Measurements from ENCODE around the gene EML6. TPM values are rescaled to one million over a fixed set of nuclear protein-coding genes. Genes with fewer than 3 reads are reported as not detected.

EML6 gene
- total RNA-seq, 1 experiment from 2014 or later, result 15.7 TPM

DNA sequence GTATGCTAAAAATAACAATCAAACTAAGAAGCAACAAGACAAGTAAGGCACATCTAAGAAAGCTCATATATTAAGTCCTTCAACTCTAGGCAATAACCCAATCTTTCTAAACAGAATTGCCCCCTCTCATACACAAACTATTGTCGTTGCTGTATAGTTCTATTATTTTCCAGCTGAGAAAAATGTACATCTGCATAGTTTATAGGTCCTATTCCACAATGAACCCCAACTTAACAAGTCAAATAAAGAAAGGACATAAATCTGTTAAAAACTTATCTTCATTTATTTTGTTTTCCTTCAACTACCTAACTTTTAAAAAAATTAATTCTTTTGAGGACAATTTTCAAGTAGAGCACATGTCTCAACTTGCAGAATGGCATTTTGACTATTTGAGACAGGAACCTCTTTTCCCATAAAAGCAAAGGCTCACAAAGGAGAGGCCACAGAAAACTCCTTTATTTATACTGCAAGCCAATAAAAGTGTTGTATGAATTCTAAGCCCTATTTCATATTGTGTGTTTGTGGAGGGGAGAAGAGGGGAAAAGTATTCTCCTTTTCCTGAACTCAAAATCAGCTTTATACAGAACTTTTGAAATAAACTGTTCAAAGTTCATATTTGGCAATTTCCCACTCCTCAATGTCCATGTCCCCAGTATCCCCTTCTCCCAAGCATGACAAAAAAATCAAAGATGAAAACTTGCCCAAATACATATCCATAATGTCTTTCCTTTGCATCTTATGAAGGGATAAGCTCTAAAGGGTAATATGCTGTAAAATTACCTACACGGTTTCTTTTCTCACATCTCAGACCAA, 289.4 kb downstream of the EML6 start:
- Histone ChIP-seq H3K4me3 (ENCODE audit: low read length) (no peak overlapping the region), H3K9me3 (ENCODE audit: low read length) (no peaks in the 10 kb centered on the region), H3K27me3 (ENCODE audit: low read length) (no peaks in the 10 kb centered on the region), H3K36me3 (ENCODE audit: low read depth, low read length) (peaks cover 4% of the 10 kb centered on the region; the same call in 1 of the 2 replicates), H3K27ac (ENCODE audit: low read length) (peak overlapping the region; percentile 3), H4K20me1 (ENCODE audit: low read length) (peaks cover 60% of the 10 kb centered on the region), H3K9me2 (replicated peaks; ENCODE audit: low read length) (no peaks in the 10 kb centered on the region), H3K9ac (ENCODE audit: low read length) (0 out of 2 replicates have a peak overlapping the region, but pooled peaks have one; percentile 2), H3K4me2 (ENCODE audit: low read length) (peak overlapping the region; percentile 50), H3K4me1 (ENCODE audit: insufficient read depth, low read length) (peaks cover 64% of the 10 kb centered on the region), H3F3A (ENCODE audit: low read length, unreplicated experiment) (no peaks in the 10 kb centered on the region), H3K79me2 (ENCODE audit: low read length) (peaks cover 100% of the 10 kb centered on the region), H2AFZ (ENCODE audit: low read length) (no peak overlapping the region)
- no TSS peak for BruUV-seq (replicated peaks)
- DNase-seq (peak; percentile 39), ATAC-seq (peak; percentile 46)
- CTCF ChIA-PET, result interaction anchor here (0.7 to 2.6 kb wide), 3 partner anchors 109 to 155 kb away, joined by 3 to 20 read pairs (median 3); no protein-coding TSS in a partner anchor
- POLR2A ChIA-PET (ENCODE audit: unreplicated experiment), result no interaction called here
- no peak for TF ChIP-seq EZH2 (IDR thresholded peaks at IDR 0.05; ENCODE audit: low read length, unreplicated experiment)
- no peak for TF ChIP-seq EZH2phosphoT487 (IDR thresholded peaks at IDR 0.05; ENCODE audit: borderline replicate concordance, low read length)
- TF ChIP-seq CTCF (conservative IDR thresholded peaks at IDR 0.05; ENCODE audit: low read depth, low read length), result no peak
- intact Hi-C loops (cut with micrococcal nuclease), result loop anchor here (1.0 to 10.0 kb wide), 5 partner anchors 28 to 288 kb away; partner anchors contain the start of gene EML6

DNA sequence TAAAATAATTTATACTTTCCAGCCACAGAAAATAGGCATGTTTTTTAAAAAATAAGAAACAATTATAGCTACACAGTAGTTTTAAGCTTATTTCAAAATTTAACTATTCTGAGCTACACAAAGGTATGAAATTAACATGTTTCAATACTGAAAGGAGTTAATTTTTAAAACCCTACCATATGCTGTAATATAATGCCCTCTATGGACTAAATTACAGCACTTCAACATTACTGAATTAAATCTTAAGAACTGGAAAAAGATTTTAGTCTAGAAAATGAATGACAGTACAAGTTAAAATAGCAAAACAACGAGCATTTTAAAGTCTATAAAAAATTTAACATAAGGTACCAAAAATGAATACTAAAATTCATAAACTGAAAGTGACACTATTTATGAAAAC, 290.5 kb downstream of the EML6 start:
- CTCF ChIA-PET, result interaction anchor here (0.6 to 2.6 kb wide), 3 partner anchors 110 to 158 kb away, joined by 3 to 20 read pairs (median 4); no protein-coding TSS in a partner anchor
- POLR2A ChIA-PET (ENCODE audit: unreplicated experiment), result interaction anchor here (1.0 kb wide), 1 partner anchor 37 kb away, joined by 3 read pairs; the partner anchor contains the start of gene RTN4
- no peak overlapping the region for H3K27ac ChIP-seq (ENCODE audit: low read length)

More for the DNA sequence above, 290.5 kb downstream of the EML6 start:
- H3K4me3 ChIP-seq (ENCODE audit: low read length), result no peak overlapping the region
- no peaks in the 10 kb centered on the region for H3K9me3 ChIP-seq (ENCODE audit: low read length)
- no peak overlapping the region for H3K9ac ChIP-seq (ENCODE audit: low read length)
- H4K20me1 ChIP-seq (ENCODE audit: low read length), result peaks cover 62% of the 10 kb centered on the region
- no peaks in the 10 kb centered on the region for H3F3A ChIP-seq (ENCODE audit: low read length, unreplicated experiment)
- DNase-seq (no peak), ATAC-seq (no peak)
- no peaks in the 10 kb centered on the region for H3K9me2 ChIP-seq (replicated peaks; ENCODE audit: low read length)
- peaks cover 13% of the 10 kb centered on the region; the same call in 1 of the 2 replicates for H3K36me3 ChIP-seq (ENCODE audit: low read depth, low read length)
- peaks cover 100% of the 10 kb centered on the region for H3K79me2 ChIP-seq (ENCODE audit: low read length)
- intact Hi-C loops (cut with micrococcal nuclease), result loop anchor here (1.0 to 10.0 kb wide), 5 partner anchors 29 to 289 kb away; partner anchors contain the start of gene EML6
- no peaks in the 10 kb centered on the region for H3K27me3 ChIP-seq (ENCODE audit: low read length)
- H3K4me2 ChIP-seq (ENCODE audit: low read length), result peak overlapping the region; percentile 10; the same call in 1 of the 2 replicates
- TF ChIP-seq CTCF (conservative IDR thresholded peaks at IDR 0.05; ENCODE audit: low read depth, low read length) (peak; percentile 67), EZH2 (IDR thresholded peaks at IDR 0.05; ENCODE audit: low read length, unreplicated experiment) (no peak)
- BruUV-seq (replicated peaks), result no TSS peak
- no peak overlapping the region for H2AFZ ChIP-seq (ENCODE audit: low read length)
- peaks cover 64% of the 10 kb centered on the region for H3K4me1 ChIP-seq (ENCODE audit: insufficient read depth, low read length)
